ENCODE data around the gene ZNF654. TPM values are rescaled to one million over a fixed set of nuclear protein-coding genes. Genes with fewer than 3 reads are reported as not detected.

The ZNF654 gene
- total and polyA plus RNA-seq, 10 donors: 2.8 to 22.3 (median 15.9) TPM

DNA sequence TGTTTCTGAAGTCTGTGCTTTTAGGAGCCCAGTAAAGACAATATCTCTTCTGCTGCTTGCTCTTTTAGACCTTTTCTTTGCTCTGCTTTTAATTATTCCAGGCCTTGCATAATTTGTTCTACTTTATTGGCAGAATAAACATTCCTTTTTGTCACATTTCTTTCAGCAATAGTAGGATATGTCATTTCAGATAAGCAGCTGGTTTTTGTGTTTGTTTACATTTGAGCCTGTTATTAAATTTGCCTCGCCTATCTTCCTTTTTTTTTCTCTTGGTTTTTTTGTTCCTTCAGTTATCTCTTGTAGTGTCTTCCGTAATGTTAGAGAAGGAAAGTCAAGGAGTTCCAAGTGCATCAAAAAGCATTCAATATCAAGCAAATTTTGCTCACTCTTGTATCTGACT is 16.4 kb downstream of the ZNF654 start:
- no peak for DNase-seq
- Histone ChIP-seq H3K4me1 (peaks cover 0 to 41% (median 6%) of the 10 kb centered on the region in 6 donors), H3K36me3 (peaks cover 0 to 4% (median 0%) of the 10 kb centered on the region in 6 donors), H3K4me3 (no peak overlapping the region), H3K27me3 (replicated peaks in 1 of 7) (no peaks in the 10 kb centered on the region), H3K9me3 (peaks cover 0 to 14% (median 9%) of the 10 kb centered on the region in 8 donors), H3K27ac (no peak overlapping the region)
- no peak for TF ChIP-seq POLR2AphosphoS5 (IDR thresholded peaks at IDR 0.05)
- TF ChIP-seq, protein P1, sequence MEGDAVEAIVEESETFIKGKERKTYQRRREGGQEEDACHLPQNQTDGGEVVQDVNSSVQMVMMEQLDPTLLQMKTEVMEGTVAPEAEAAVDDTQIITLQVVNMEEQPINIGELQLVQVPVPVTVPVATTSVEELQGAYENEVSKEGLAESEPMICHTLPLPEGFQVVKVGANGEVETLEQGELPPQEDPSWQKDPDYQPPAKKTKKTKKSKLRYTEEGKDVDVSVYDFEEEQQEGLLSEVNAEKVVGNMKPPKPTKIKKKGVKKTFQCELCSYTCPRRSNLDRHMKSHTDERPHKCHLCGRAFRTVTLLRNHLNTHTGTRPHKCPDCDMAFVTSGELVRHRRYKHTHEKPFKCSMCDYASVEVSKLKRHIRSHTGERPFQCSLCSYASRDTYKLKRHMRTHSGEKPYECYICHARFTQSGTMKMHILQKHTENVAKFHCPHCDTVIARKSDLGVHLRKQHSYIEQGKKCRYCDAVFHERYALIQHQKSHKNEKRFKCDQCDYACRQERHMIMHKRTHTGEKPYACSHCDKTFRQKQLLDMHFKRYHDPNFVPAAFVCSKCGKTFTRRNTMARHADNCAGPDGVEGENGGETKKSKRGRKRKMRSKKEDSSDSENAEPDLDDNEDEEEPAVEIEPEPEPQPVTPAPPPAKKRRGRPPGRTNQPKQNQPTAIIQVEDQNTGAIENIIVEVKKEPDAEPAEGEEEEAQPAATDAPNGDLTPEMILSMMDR (IDR thresholded peaks at IDR 0.05 in 8 of 11, conservative IDR thresholded peaks at IDR 0.05 in 3 of 11): no peak
- no peak for TF ChIP-seq POLR2A (IDR thresholded peaks at IDR 0.05)
- intact Hi-C loops (cut with DNase I; ENCODE audit: low total_unique reads): no loop called here
- 75 to 88% (median 82%) methylated on average over 2 of the region's 2 CpGs for WGBS, 5 donors

GRCh38 chr3:88076712-88077111 is 17.7 kb downstream of the ZNF654 start:
- WGBS, 5 donors: 94 to 100% (median 98%) methylated on average over 1 of the region's 1 CpG

GRCh38 chr3:88078932-88079331 is 19.9 kb downstream of the ZNF654 start:
- intact Hi-C loops (cut with DNase I; ENCODE audit: low total_unique reads): no loop called here

More at GRCh38 chr3:88076712-88077111, 17.7 kb downstream of the ZNF654 start:
- peaks cover 0 to 41% (median 6%) of the 10 kb centered on the region in 6 donors for H3K4me1 ChIP-seq
- peaks cover 0 to 9% (median 0%) of the 10 kb centered on the region in 6 donors for H3K36me3 ChIP-seq
- peaks cover 2 to 9% (median 5%) of the 10 kb centered on the region in 8 donors for H3K9me3 ChIP-seq
- DNase-seq: no peak
- H3K27ac ChIP-seq: no peak overlapping the region
- no peaks in the 10 kb centered on the region for H3K27me3 ChIP-seq (replicated peaks in 1 of 7)
- no peak overlapping the region for H3K4me3 ChIP-seq
- intact Hi-C loops (cut with DNase I; ENCODE audit: low total_unique reads): no loop called here
- TF ChIP-seq, protein P1 (IDR thresholded peaks at IDR 0.05 in 8 of 11, conservative IDR thresholded peaks at IDR 0.05 in 3 of 11): no peak
- TF ChIP-seq POLR2AphosphoS5 (IDR thresholded peaks at IDR 0.05): no peak
- TF ChIP-seq POLR2A (IDR thresholded peaks at IDR 0.05): no peak

GRCh38 chr3:88082854-88083253 is 23.8 kb downstream of the ZNF654 start:
- Histone ChIP-seq H3K4me1 (peaks cover 0 to 26% (median 0%) of the 10 kb centered on the region in 6 donors), H3K36me3 (peaks cover 0 to 30% (median 12%) of the 10 kb centered on the region in 6 donors), H3K9me3 (peaks cover 0 to 2% (median 0%) of the 10 kb centered on the region in 8 donors), H3K27ac (no peak overlapping the region), H3K4me3 (no peak overlapping the region), H3K27me3 (replicated peaks in 1 of 7) (no peaks in the 10 kb centered on the region)
- intact Hi-C loops (cut with DNase I; ENCODE audit: low total_unique reads): no loop called here
- DNase-seq: no peak
- no peak for TF ChIP-seq POLR2A (IDR thresholded peaks at IDR 0.05)
- TF ChIP-seq POLR2AphosphoS5 (IDR thresholded peaks at IDR 0.05): no peak
- TF ChIP-seq, protein P1 (IDR thresholded peaks at IDR 0.05 in 8 of 11, conservative IDR thresholded peaks at IDR 0.05 in 3 of 11): no peak
- 77 to 85% (median 81%) methylated on average over 2 of the region's 2 CpGs for WGBS, 5 donors

More at GRCh38 chr3:88078932-88079331, 19.9 kb downstream of the ZNF654 start:
- H3K36me3 ChIP-seq: peaks cover 0 to 9% (median 0%) of the 10 kb centered on the region in 6 donors
- no peaks in the 10 kb centered on the region for H3K27me3 ChIP-seq (replicated peaks in 1 of 7)
- no peak overlapping the region for H3K4me3 ChIP-seq
- H3K4me1 ChIP-seq: peaks cover 0 to 46% (median 6%) of the 10 kb centered on the region in 6 donors
- no peak overlapping the region for H3K27ac ChIP-seq
- TF ChIP-seq POLR2A (IDR thresholded peaks at IDR 0.05) (no peak), POLR2AphosphoS5 (IDR thresholded peaks at IDR 0.05) (no peak)
- TF ChIP-seq, protein P1 (IDR thresholded peaks at IDR 0.05 in 8 of 11, conservative IDR thresholded peaks at IDR 0.05 in 3 of 11): no peak
- no peak for DNase-seq
- peaks cover 0 to 2% (median 0%) of the 10 kb centered on the region in 8 donors for H3K9me3 ChIP-seq
- WGBS, 5 donors: 96 to 99% (median 98%) methylated on average over 3 of the region's 3 CpGs

Data from spleen (tissue), 11 donors.